RKO (cell line): ENCODE results near the gene MMRN2.
"Not testable (repeated sequence)": the region's sequence is repeated elsewhere in the genome, so short reads cannot be mapped to it uniquely, and the experiment has no call there.

ENCODE experiments used
- DNase-seq: peaks from one replicate; pipeline ENCODE4 v3.0.0-alpha.2; 2016; ENCODE audit warnings: low spot score

Gene MMRN2

GRCh38 chr10:86941991-86942421, 15.4 kb downstream of the MMRN2 start:
- no peak for DNase-seq

- no peak for DNase-seq
Observed at GRCh38 chr10:86941426-86941825, 16.0 kb downstream of the MMRN2 start.

- no peak for DNase-seq
Observed at GRCh38 chr10:86940677-86941076, 16.7 kb downstream of the MMRN2 start.

GRCh38 chr10:86940076-86940475, 17.3 kb downstream of the MMRN2 start:
- DNase-seq: not testable (repeated sequence)

- no peak for DNase-seq
Observed at GRCh38 chr10:86938260-86938659, 19.2 kb downstream of the MMRN2 start.

- no peak for DNase-seq
Observed at GRCh38 chr10:86937502-86938154, 19.8 kb downstream of the MMRN2 start.

- DNase-seq: no peak
Observed at GRCh38 chr10:86936661-86937501, 20.5 kb downstream of the MMRN2 start.

- DNase-seq: not testable (repeated sequence)
Observed at GRCh38 chr10:86934162-86934711, 23.2 kb downstream of the MMRN2 start.

GRCh38 chr10:86932674-86933073, 24.7 kb downstream of the MMRN2 start:
- no peak for DNase-seq

GRCh38 chr10:86931872-86932271, 25.5 kb downstream of the MMRN2 start:
- no peak for DNase-seq

- DNase-seq: no peak
Observed at GRCh38 chr10:86929468-86930380, 27.7 kb downstream of the MMRN2 start.

- no peak for DNase-seq
Observed at GRCh38 chr10:86922553-86922961, 34.9 kb downstream of the MMRN2 start.

GRCh38 chr10:86918022-86918471, 39.4 kb downstream of the MMRN2 start:
- no peak for DNase-seq

- no peak for DNase-seq
Observed at GRCh38 chr10:86914734-86915133, 42.7 kb downstream of the MMRN2 start.

- DNase-seq: no peak
Observed at GRCh38 chr10:86905429-86905828, 52.0 kb downstream of the MMRN2 start.

- DNase-seq: no peak
Observed at GRCh38 chr10:86904600-86904999, 52.8 kb downstream of the MMRN2 start.

- no peak for DNase-seq
Observed at GRCh38 chr10:86900955-86901354, 56.5 kb downstream of the MMRN2 start.

GRCh38 chr10:86899670-86900276, 57.6 kb downstream of the MMRN2 start:
- peak; percentile 40 for DNase-seq

- no peak for DNase-seq
Observed at GRCh38 chr10:86899132-86899531, 58.3 kb downstream of the MMRN2 start.

- no peak for DNase-seq
Observed at GRCh38 chr10:86898511-86898910, 58.9 kb downstream of the MMRN2 start.

- no peak for DNase-seq
Observed at GRCh38 chr10:86889997-86890396, 67.4 kb downstream of the MMRN2 start.
